Left ventricle myocardium inferior (tissue), 1 donor: ENCODE data around the gene DCUN1D4. TPM values are rescaled to one million over a fixed set of nuclear protein-coding genes. Genes with fewer than 3 reads are reported as not detected.

ENCODE experiments used
- DNase-seq: peaks from one replicate; pipeline ENCODE4 v3.0.0-alpha.2; 2020
- H3K27ac ChIP-seq: fragments of 200-600 bp; replicated peaks from 2 replicates; pipeline ENCODE4 v1.8.0; 2021
- H3K27me3 ChIP-seq: fragments of 200-600 bp; 2 replicates; pipeline ENCODE4 v1.8.0; 2021; ENCODE audit warnings: low read depth
- H3K36me3 ChIP-seq: fragments of 200-600 bp; 2 replicates; pipeline ENCODE4 v1.8.0; 2021
- H3K4me1 ChIP-seq: fragments of 200-600 bp; 2 replicates; pipeline ENCODE4 v1.8.0; 2021
- H3K4me3 ChIP-seq: fragments of 200-600 bp; 2 replicates; pipeline ENCODE4 v1.8.0; 2021; ENCODE audit warnings: mild to moderate bottlenecking, moderate library complexity
- H3K9me3 ChIP-seq: fragments of 200-600 bp; replicated peaks from 2 replicates; pipeline ENCODE4 v1.8.0; 2021
- intact Hi-C: fragments of 100-400 bp; cut with micrococcal nuclease; formaldehyde crosslinking; loops from one replicate; pipeline ENCODE4 v1.11.0; 2022
- total RNA-seq: library from RNA; stranded (reverse); fragmentation: NEBNext Ultra II Directional; extraction: Animal tissue kit (Norgen Biotek cat#: 25700); gene quantifications from one replicate; pipeline ENCODE4 v1.2.1, GENCODE V29; 2021
- TF ChIP-seq, protein P1 (sequence below): fragments of 200-600 bp; IDR thresholded peaks from 2 replicates; pipeline ENCODE4 v1.8.0; 2021; ENCODE audit warnings: antibody characterized with exemption, mild to moderate bottlenecking, borderline replicate concordance
- donor health status: DM: no; HTN: yes; CAD: no; lungs with severe emphysema.

DCUN1D4 gene
- total RNA-seq, 1 donor from 2014 or later = 45.0 TPM

DNA sequence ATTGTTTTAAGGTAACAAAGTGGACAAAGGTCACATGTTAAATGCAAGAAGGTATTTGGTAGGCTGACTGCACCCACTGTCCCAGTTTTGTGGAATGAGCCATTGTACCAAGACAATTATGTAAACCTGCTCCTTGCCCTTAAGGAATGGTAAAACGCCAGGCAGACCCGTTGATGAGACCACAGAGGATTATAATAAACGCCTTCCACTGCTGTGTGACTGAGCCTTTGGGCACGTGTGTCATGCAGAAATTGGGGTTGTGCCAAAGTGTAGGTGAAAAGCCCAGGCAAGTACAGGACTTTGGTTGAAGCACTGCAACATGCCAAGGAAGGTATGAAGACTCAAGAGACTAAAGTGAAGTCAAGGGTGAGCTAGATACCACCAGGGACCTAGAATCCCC, 117.5 kb downstream of the DCUN1D4 start:
- TF ChIP-seq, protein P1, sequence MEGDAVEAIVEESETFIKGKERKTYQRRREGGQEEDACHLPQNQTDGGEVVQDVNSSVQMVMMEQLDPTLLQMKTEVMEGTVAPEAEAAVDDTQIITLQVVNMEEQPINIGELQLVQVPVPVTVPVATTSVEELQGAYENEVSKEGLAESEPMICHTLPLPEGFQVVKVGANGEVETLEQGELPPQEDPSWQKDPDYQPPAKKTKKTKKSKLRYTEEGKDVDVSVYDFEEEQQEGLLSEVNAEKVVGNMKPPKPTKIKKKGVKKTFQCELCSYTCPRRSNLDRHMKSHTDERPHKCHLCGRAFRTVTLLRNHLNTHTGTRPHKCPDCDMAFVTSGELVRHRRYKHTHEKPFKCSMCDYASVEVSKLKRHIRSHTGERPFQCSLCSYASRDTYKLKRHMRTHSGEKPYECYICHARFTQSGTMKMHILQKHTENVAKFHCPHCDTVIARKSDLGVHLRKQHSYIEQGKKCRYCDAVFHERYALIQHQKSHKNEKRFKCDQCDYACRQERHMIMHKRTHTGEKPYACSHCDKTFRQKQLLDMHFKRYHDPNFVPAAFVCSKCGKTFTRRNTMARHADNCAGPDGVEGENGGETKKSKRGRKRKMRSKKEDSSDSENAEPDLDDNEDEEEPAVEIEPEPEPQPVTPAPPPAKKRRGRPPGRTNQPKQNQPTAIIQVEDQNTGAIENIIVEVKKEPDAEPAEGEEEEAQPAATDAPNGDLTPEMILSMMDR = no peak

DNA sequence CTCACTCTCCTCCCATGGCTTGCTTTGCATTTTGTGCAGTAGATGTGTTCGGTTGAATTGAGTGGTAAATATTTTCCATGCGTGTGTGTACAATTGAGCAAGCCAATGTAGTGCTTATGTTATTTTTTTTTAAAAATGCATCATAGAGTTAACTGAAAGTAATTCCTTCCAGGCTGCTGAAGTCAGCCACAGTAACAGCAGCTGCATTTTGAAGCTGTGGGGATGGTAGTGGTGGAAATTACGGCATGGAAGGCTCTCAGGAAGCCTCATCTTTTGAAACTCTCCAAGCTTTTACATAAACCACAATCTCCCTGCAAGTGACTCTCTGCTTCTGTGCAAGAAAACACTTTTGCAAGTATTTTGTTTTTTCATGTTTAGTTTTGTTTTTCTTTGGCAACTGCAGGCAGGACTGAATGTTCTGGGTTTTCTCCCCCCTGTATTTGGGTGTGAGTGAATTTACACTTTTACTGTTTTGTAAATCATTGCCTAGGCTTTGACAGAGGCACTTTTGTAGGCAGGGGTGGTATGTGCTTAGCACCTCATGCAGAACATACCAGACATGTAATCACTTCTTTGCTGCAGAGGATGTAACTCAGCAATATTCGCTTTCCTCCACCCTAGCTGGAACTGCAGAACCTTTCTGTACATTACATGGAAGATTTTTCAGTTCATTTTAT, 121.0 kb downstream of the DCUN1D4 start:
- Histone ChIP-seq H3K27me3 (no peaks in the 10 kb centered on the region), H3K27ac (no peak overlapping the region), H3K36me3 (no peaks in the 10 kb centered on the region), H3K9me3 (peaks cover 18% of the 10 kb centered on the region), H3K4me1 (no peaks in the 10 kb centered on the region), H3K4me3 (no peak overlapping the region)
- no peak for DNase-seq
- TF ChIP-seq, protein P1 = no peak
- intact Hi-C loops = no loop called here

More for the DNA sequence above, 117.5 kb downstream of the DCUN1D4 start:
- no peaks in the 10 kb centered on the region for H3K9me3 ChIP-seq
- no peak overlapping the region for H3K4me3 ChIP-seq
- intact Hi-C loops = no loop called here
- H3K4me1 ChIP-seq = no peaks in the 10 kb centered on the region
- H3K27ac ChIP-seq = no peak overlapping the region
- no peak for DNase-seq
- no peaks in the 10 kb centered on the region for H3K36me3 ChIP-seq
- no peaks in the 10 kb centered on the region for H3K27me3 ChIP-seq

DNA sequence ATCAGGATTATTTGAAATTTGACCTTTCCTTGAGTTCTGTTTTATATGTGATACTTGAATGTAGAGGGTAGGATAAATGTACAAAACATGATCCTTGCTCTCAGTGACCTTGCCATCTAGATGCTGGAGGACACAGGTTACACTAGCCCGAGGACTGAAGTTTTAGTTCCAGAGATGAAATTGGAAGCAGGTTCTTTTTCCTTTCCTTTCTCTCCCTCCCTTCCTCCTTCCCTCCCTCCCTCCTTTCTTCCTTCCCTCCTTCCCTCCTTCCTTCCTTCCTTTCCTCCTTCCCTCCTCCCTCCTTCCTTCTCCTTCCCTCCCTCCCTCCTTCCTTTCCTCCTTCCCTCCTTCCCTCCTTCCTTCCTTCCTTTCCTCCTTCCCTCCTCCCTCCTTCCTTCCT, 122.9 kb downstream of the DCUN1D4 start:
- Histone ChIP-seq H3K9me3 (peaks cover 19% of the 10 kb centered on the region), H3K4me3 (no peak overlapping the region), H3K4me1 (no peaks in the 10 kb centered on the region), H3K27ac (no peak overlapping the region), H3K27me3 (no peaks in the 10 kb centered on the region), H3K36me3 (no peaks in the 10 kb centered on the region)
- no peak for DNase-seq
- TF ChIP-seq, protein P1 = no peak
- intact Hi-C loops = no loop called here

Other genes starting within 250 kb of the DCUN1D4 start
- 0.25 TPM for gene LRRC66, start 177.2 kb downstream of the DCUN1D4 start, total RNA-seq
- 78.8 TPM for gene SGCB, start 195.1 kb downstream of the DCUN1D4 start, total RNA-seq
- gene SPATA18, start 208.2 kb downstream of the DCUN1D4 start, total RNA-seq = 1.6 TPM